GM15510 (cell line): ENCODE data around the gene EIF2S1.

ENCODE experiments used
- POLR2A ChIP-seq: IDR thresholded peaks from 3 replicates; pipeline ENCODE4 v1.6.1; 2011; ENCODE audit warnings: borderline replicate concordance; ENCODE audit not compliant: insufficient read length; ENCODE audit errors: extremely low read depth

The EIF2S1 gene

DNA sequence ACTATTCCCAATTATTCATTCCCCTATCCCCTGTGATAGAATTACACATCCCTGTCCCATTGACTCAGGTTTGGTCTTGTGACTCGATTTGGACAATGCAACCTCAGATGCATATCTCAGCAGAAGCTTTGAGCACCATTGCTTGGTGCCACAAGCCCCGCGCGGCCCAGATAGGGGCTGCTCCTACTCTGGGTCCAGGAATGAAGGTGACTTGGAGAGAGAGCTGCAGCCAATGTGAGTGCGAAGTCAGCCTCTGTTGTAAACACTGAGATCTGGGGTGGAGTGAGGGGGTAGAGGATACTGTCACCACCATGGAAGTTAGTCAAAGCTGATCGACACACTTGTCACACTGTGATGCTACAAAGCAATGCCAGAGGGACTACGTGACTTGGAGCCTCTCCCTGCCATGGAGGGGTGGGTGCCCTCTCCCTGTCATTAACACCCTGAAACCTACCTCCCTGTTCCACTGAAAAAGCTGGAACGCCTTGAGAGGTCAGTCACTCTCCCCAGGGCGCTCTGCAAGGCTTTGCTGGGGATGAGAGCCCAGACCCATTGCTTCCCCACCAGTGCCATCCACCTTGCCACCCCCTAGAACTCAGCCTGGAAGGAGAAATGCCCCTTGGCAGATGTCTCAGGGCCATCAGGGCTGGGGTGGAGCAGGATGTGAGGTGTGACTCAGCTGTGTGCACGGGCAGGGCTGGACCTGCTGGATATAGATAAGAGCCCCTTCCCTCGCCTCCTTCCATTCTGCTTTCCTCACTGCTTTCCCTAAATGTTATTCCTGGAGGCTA is 58.5 kb downstream of the EIF2S1 start:
- TF ChIP-seq POLR2A, result no peak

- no peak for TF ChIP-seq POLR2A
Measured at GRCh38 chr14:67420102-67420739, 60.1 kb downstream of the EIF2S1 start.

GRCh38 chr14:67421356-67422224 is 61.5 kb downstream of the EIF2S1 start:
- no peak for TF ChIP-seq POLR2A

DNA sequence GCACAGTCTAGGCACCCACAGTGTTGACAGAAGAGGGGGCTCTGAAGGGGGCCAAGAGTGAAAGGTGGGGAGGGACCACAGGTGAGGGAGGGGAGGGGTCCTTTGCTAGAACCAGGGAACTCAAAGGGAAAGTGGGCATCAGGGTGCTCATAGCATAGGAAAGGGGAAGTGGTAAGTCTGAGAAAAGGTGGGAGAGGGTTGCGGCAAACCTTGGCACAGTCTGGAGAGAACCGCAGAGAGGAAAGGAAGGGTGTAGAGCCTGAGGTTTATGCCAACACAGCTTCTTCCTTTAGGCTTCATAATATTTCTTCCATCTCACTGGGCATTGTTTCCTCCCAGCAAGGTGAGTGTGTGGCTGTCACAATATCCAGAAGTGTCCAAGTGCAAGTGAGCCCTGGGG is 63.3 kb downstream of the EIF2S1 start:
- no peak for TF ChIP-seq POLR2A

GRCh38 chr14:67424539-67424938 is 64.4 kb downstream of the EIF2S1 start:
- TF ChIP-seq POLR2A, result no peak

GRCh38 chr14:67425608-67426007 is 65.5 kb downstream of the EIF2S1 start:
- TF ChIP-seq POLR2A, result no peak

DNA sequence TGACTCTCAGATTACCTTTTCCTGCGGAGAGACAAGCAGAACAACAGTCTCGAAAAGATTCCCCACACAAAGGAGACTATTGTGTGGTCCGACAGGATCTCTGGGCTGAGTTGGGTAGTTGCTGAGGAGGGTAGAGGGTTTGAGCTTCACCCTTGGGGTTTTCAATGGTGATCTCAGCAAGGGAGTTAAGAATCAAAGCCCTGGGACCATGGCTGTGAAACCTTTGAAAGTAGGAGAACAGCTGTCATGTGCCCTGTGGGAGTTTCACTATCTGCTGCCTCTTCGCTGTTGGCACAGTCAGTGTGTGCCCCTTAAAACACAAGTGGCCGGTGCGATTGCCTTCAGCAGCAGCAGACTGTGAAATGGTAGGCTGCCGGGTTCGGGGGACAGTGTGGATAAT is 66.0 kb downstream of the EIF2S1 start:
- TF ChIP-seq POLR2A, result no peak

GRCh38 chr14:67426983-67427606 is 67.0 kb downstream of the EIF2S1 start:
- no peak for TF ChIP-seq POLR2A

DNA sequence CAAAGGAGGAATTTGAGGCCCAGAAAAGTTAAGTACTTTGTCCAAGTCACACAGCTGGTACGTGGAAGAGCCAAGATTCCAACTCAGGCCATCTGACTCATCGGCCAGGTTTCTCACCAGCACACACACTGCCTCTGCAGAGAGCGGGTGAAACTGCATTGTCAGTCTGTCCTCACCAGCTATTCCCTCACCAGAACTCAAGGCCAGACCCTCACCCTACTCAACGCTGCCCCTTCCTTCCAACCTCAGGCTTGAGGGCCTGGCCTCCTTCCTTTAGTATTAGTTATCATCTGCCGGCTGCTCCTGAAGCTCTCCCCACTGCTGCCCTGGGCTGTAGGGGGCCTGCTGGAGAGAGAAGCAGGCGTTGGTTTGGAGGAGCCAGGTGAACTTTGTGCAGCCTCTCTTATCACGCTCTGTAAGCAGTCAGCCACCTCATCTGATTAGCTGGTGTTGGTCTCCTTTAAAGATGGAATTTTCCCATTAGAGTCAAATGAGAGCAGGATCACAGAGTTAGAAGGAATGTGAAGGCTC is 68.4 kb downstream of the EIF2S1 start:
- TF ChIP-seq POLR2A, result no peak

GRCh38 chr14:67429510-67430205 is 69.5 kb downstream of the EIF2S1 start:
- TF ChIP-seq POLR2A, result no peak

GRCh38 chr14:67432050-67432564 is 72.0 kb downstream of the EIF2S1 start:
- TF ChIP-seq POLR2A, result no peak

DNA sequence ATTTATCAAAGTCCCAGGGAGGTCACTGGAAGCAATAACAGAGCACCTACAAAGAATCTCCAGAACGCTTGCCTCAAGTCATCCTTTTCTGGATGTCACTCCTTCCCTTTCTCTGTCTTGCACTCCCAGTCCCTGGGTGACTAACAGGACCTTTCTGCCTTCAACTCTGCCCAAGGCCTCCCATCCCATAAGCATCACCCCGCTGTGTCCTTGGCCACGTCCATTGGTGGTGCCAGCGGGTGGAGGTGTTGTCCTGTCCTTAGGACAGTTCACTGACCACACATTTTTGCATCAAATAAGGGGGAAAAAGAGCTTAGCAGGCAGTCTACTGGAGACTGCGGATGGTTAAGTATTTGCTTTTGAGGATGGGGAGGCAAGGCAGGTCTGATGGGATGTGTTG is 75.5 kb downstream of the EIF2S1 start:
- TF ChIP-seq POLR2A, result no peak
